ENCODE measurements around the gene VAMP1. TPM values are rescaled to one million over a fixed set of nuclear protein-coding genes. Genes with fewer than 3 reads are reported as not detected.

Gene VAMP1
- total RNA-seq, result 6.6 and 7.0 TPM in 2 replicates
- polyA plus RNA-seq, result 9.0 and 9.9 TPM in 2 replicates
- polyA plus RNA-seq (2011; cell fraction: cytosol; rRNA removed), result 4.3 and 5.3 TPM in 2 replicates
- polyA plus RNA-seq (2011; cell fraction: nucleus; rRNA removed), result 30.7 and 42.7 TPM in 2 replicates
- 6.9 and 8.4 TPM in 2 replicates for polyA plus RNA-seq (2012)
- polyA minus RNA-seq, result 5.5 and 12.9 TPM in 2 replicates
- polyA minus RNA-seq (2011; cell fraction: cytosol; rRNA and poly(A)+ RNA removed), result 28.1 TPM
- 7.4 and 9.7 TPM in 2 replicates for polyA minus RNA-seq (2011; cell fraction: nucleus; rRNA and poly(A)+ RNA removed)
- Bru-seq, nascent RNA, result percentile 64 among the genes with signal in this experiment
- percentile 48 among the genes with signal in this experiment for BruChase-seq, experiment 1, labeled RNA remaining after a 6-hour chase
- BruChase-seq, experiment 2, labeled RNA remaining after a 2-hour chase, result percentile 55 among the genes with signal in this experiment
- long read RNA-seq, partial matches to known transcripts, result 0 of 5 reads
- long read RNA-seq, other reads (novel, unspliced or antisense), result 2 of 5 reads

- dilution Hi-C loops (cut with MboI; ENCODE audit: extremely low pct_ligation_motif_present, low sequenced_read_pairs), result no loop called here
- peak; percentile 99 for TF ChIP-seq POLR2A (IDR thresholded peaks at IDR 0.05; ENCODE audit: low read depth, low read length)
- no peak for TF ChIP-seq MYC (IDR thresholded peaks at IDR 0.05; ENCODE audit: low read depth, low read length)
- no peak for TF ChIP-seq CTCF (IDR thresholded peaks at IDR 0.05; ENCODE audit: extremely low read depth in 1 of 2, insufficient read depth in 1 of 2, low read depth in 1 of 2, low read length in 2 of 2)
- no peak for TF ChIP-seq GATA2 (IDR thresholded peaks at IDR 0.05; ENCODE audit: insufficient read depth, insufficient read length, low read depth, low read length)
- peak; percentile 99 for TF ChIP-seq POLR2AphosphoS5 (IDR thresholded peaks at IDR 0.05; ENCODE audit: insufficient read depth, low read depth, low read length)
- no peak for TF ChIP-seq EZH2 (IDR thresholded peaks at IDR 0.05; ENCODE audit: borderline replicate concordance, low read depth, low read length, severe bottlenecking)
- TF ChIP-seq MAX (IDR thresholded peaks at IDR 0.05; ENCODE audit: insufficient read depth, insufficient read length), result no peak
- no peak for TF ChIP-seq FOS (IDR thresholded peaks at IDR 0.05; ENCODE audit: borderline replicate concordance, insufficient read depth, low read length)
Observed at GRCh38 chr12:6470375-6471163, at the start of gene VAMP1. TSS of gene VAMP1 (minus strand) at chr12:6470677. CDS start at chr12:6470531, 146 bp downstream.

More at GRCh38 chr12:6470375-6471163, at the start of gene VAMP1:
- Histone ChIP-seq H3K79me2 (ENCODE audit: control insufficient read depth, insufficient read depth, low read length) (peaks cover 2% of the 10 kb centered on the region), H4K20me1 (replicated peaks; ENCODE audit: control insufficient read depth, extremely low read depth, insufficient read depth, low read length) (no peaks in the 10 kb centered on the region), H3K27ac (ENCODE audit: insufficient read depth, low read depth, low read length) (peak within 1 kb of the TSS; percentile 49), H3K9ac (replicated peaks; ENCODE audit: extremely low read depth, insufficient read depth, low read length) (peak within 1 kb of the TSS; percentile 70), H3K4me2 (ENCODE audit: insufficient read depth, low read length) (peak within 1 kb of the TSS; percentile 87), H3K4me3 (replicated peaks in 1 of 3; ENCODE audit: insufficient read depth in 1 of 3, low read depth in 1 of 3, low read length in 3 of 3) (peak within 1 kb of the TSS; percentile 67 to 84 (median 71)), H3K4me1 (ENCODE audit: control insufficient read depth, extremely low read depth, insufficient read depth, low read length) (peaks cover 16% of the 10 kb centered on the region), H2AFZ (ENCODE audit: low read depth, low read length) (peak within 1 kb of the TSS; percentile 94), H3K9me3 (replicated peaks; ENCODE audit: control insufficient read depth, insufficient read depth, low read length) (no peaks in the 10 kb centered on the region), H3K27me3 (ENCODE audit: control insufficient read depth in 2 of 2, insufficient read depth in 2 of 2, low read length in 2 of 2) (peaks cover 0 to 5% of the 10 kb centered on the region in 2 experiments), H3K9me1 (replicated peaks; ENCODE audit: control insufficient read depth, extremely low read depth, insufficient read depth, low read length) (no peaks in the 10 kb centered on the region), H3K36me3 (ENCODE audit: control insufficient read depth in 2 of 2, extremely low read depth in 1 of 2, insufficient read depth in 2 of 2, low read length in 2 of 2) (peaks cover 0 to 2% of the 10 kb centered on the region in 2 experiments)
- BruUV-seq (replicated peaks), result TSS peak; percentile 33
- peak; percentile 97 for DNase-seq (ENCODE audit: low read depth, low spot score)
- peak; percentile 98 for FAIRE-seq
- ChIA-PET POLR2A (interaction anchor here (0.6 to 2.8 kb wide), 27 partner anchors 9 to 295 kb away, joined by 3 to 25 read pairs (median 5); partner anchors contain the start of genes GAPDH, LTBR, MRPL51 and PTMS), CTCF (interaction anchor here (0.5 to 5.2 kb wide), 12 partner anchors 12 to 147 kb away, joined by 3 to 33 read pairs (median 4); partner anchors contain the start of genes GAPDH and MRPL51)
- intact Hi-C loops (cut with micrococcal nuclease), result loop anchor here (1.0 to 2.0 kb wide), 4 partner anchors 11 to 148 kb away; partner anchors contain the start of gene NCAPD2

Data from endothelial cell of umbilical vein (primary cell).